Limb (tissue), 2 donors: Measurements from ENCODE around the gene SLC35B1.
A peak's percentile ranks its signal among the peaks of the same experiment; 100 is the strongest.
"Not testable (repeated sequence)": the region's sequence is repeated elsewhere in the genome, so short reads cannot be mapped to it uniquely, and the experiment has no call there.

Experiments
- DNase-seq, 2 donors: peaks; one replicate each; pipeline ENCODE4 v3.0.0-alpha.2; 2016; ENCODE audit errors: extremely low spot score in 2 of 2

Gene SLC35B1

DNA sequence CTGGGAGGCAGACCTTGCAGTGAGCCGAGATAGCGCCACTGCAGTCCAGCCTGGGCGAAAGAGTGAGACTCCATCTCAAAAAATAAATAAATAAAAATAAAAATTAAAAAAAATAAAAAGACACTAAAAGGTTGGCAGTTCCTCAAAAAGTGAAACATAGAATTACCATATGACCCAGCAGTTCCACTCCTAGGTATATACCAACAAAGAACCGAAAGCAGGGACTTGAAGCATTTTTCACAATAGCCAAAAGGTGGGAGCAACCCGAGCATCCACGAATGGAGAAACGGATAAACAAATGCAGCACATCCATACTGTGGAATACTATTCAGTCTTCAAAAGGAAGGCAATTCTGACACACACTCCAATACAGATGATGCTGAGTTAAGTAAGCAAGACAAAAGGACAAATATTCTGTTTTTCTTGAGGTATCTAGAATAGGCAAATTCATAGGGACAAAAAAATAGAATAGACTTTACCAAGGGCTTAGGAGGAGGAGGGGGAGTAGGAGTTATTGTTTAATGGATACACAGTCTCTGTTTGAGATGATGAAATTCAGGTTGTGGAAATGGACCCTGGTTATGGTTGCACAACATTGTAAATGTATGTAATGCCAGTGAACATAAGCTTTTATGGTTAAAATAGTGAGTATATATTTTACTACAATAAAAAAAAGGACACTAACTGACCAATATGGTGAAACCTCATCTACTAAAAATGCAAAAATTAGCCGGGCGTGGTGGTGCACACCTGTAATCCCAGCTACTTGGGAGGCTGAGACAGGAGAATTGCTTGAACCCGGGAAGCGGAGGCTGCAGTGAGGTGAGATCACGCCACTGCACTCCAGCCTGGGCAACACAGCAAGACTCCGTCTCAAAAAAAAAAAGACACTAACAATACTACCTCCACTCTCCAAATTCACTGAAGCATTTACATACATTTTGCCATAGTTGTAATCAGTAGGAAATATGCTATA, 27.0 kb upstream of the SLC35B1 start:
- no peak for DNase-seq

DNA sequence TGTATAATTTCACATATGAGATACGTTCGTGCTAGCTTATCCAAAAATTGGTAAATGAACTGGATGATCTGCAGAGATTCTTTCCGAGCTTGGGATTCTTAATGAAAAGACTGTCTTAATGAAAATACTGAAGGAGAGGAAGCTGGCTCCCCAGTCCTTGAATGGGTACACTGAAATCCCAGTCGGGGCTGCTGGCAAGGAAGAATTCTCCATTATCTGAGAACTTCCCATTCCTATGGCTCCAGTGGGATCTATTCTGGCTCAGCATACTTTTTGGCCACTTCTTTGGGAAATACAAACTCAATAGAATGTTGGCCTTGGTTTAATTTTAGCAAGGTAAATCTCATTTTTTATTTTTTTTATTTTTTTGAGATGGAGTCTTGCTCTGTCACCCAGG, 23.7 kb upstream of the SLC35B1 start:
- no peak for DNase-seq

GRCh38 chr17:49730785-49731434, 23.1 kb upstream of the SLC35B1 start:
- DNase-seq: no peak

DNA sequence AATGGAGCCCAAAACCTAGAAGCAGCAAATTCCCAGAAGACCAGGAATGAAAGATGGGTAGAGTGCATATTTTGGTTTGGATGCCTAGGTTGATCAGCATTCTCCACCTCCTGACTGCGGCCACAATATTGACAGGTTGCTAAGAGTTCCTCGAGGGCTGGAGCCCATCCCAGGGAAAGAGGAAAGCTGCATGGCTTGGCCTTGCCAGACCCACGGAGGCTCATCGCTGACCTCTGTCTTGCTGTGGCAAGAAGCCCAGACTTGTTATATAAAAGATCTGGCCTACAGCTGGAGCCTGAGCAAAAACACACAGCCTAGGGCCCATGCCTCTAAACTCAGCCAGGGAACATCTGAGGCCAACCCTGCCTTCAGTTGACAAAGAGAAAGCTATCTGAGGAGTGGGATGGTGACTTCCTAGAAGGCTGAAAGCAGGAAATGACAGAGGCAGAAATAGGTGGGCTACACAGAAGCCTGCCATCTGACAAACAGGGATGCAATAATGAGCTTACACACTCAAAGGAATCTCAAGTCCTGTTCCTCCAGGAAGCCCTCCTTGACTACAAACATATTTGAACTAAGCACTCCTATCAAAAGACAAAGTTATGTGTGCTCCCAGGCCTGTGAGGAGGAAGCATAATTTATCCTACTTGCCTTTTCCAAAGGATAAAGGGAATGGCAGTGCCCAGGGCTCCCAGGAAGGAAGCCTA, 22.5 kb upstream of the SLC35B1 start:
- peak in 1 of 2 donors; percentile 61 for DNase-seq

GRCh38 chr17:49729069-49729468, 21.3 kb upstream of the SLC35B1 start:
- no peak for DNase-seq

DNA sequence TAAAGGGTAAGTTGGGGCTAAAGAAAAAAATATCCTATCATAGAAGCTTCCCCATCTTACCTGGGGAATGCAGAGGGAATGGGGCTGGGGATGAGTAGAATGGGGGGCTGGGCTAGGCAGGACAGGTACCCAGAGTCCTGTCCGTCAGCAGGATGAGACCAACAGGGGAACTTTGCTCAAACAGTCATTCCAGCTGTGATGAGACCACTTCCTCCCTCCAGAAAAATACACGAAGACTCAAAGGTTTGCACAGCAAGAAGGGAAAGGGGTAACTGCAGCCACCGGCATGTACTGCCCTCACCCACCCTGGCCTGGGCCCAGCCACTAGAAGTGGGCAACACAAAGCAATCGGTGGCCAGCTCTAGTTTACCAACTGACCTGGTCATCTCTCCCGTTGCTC, 20.7 kb upstream of the SLC35B1 start:
- DNase-seq: no peak

- DNase-seq: no peak
Measured at GRCh38 chr17:49727380-49727779, 19.6 kb upstream of the SLC35B1 start.

GRCh38 chr17:49725452-49726130, 17.8 kb upstream of the SLC35B1 start:
- no peak for DNase-seq

DNA sequence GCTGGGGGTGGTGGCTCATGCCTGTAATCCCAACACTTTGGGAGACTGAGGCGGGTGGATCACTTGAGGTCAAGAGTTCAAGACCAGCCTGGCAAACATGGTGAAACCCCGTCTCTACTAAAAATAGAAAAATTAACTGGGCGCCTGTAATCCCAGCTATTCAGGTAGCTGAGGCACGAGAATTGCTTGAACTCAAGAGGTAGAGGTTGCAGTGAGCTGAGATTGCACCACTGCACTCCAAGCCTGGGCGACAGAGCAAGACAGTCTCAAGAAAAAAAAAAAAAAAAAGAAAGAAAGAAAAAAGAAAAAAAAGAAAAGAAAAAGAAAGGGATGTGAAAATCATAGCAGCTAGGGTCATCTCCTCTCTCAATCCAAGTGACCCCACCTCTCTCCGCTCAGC, 16.8 kb upstream of the SLC35B1 start:
- DNase-seq: not testable (repeated sequence)

GRCh38 chr17:49723423-49723822, 15.7 kb upstream of the SLC35B1 start:
- peak in 1 of 2 donors; percentile 60 for DNase-seq

DNA sequence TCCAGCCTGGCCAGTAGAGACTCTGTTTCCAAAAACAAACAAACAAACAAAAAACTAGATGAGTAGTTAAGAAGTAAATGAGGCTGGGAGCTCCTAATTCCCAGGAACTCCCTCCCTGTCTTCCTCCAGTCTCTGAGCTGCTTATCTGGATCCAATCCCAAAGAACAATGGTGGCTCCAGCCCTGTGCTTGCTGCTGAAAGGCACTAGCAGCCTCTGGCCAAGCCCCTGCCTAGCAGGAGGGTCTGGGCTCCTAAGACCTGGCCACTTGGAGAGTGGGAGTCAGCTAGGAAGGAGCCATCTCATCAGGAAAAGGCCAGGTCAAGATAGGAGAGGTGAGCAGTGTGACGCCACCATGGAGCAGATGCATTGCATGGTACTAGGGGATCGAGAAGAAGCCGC, 14.3 kb upstream of the SLC35B1 start:
- no peak for DNase-seq

DNA sequence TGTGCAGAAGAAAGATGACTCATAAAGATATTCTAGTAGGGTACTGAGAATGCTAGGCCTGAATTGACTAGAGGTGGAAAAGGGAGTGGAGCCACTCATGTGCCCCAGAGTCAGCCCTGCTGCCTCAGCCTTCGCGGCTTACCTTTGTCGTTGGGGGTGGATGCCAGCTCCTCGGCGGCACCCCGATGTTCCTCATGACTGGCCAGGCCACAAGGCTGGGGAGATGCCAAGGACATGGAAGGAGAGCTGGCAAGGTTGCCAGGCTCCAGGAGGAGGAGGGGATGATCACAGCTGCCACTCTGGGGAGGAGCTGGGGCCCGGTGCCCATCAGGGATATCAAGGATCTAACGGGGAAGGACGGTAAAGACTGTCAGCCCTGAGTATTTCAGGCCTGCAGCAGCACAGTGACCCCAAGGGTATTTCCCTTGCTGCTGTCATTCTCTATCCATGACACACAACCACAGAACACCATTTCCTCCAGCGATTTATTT, 9.7 kb upstream of the SLC35B1 start:
- no peak for DNase-seq

GRCh38 chr17:49716668-49717364, 9.1 kb upstream of the SLC35B1 start:
- DNase-seq: no peak

GRCh38 chr17:49715717-49716279, 8.0 kb upstream of the SLC35B1 start:
- DNase-seq: no peak

GRCh38 chr17:49715216-49715615, 7.5 kb upstream of the SLC35B1 start:
- no peak for DNase-seq

DNA sequence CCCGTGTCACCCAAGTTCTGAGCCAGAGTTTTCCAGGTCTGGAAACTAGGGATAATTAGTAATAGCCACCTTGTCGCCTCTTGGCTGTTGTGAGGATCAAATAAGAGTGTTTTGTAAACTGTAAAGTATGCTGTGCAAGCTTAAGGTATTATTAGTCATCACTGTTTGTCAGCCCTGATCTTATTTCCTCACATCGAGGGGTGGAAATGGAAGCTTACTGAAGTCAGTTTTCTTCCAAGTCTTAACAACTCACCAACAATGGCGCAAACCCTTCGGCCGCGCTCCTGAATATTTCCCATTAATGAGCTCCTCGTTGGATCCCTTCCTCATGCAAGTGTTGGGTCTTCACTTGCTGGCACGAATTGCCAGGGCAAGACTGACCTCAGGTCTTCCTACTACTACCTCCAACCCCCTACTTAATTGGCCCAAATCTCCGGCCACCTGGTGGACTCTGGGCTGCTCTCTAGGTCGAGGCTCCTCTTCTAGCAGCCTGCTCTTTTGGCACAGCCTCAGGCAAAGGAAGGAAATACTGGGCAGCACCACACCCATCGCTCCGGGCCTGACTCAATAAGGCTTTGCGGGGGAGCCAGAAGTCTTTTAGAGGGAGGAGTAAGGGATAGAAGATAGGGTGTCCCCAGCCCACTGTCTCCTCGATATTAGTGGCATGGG, 885 bp upstream of the SLC35B1 start:
- DNase-seq: no peak

- DNase-seq: no peak
Measured at GRCh38 chr17:49707246-49707607, 537 bp downstream of the SLC35B1 start.

- DNase-seq: no peak
Measured at GRCh38 chr17:49705254-49705653, 2.5 kb downstream of the SLC35B1 start.

DNA sequence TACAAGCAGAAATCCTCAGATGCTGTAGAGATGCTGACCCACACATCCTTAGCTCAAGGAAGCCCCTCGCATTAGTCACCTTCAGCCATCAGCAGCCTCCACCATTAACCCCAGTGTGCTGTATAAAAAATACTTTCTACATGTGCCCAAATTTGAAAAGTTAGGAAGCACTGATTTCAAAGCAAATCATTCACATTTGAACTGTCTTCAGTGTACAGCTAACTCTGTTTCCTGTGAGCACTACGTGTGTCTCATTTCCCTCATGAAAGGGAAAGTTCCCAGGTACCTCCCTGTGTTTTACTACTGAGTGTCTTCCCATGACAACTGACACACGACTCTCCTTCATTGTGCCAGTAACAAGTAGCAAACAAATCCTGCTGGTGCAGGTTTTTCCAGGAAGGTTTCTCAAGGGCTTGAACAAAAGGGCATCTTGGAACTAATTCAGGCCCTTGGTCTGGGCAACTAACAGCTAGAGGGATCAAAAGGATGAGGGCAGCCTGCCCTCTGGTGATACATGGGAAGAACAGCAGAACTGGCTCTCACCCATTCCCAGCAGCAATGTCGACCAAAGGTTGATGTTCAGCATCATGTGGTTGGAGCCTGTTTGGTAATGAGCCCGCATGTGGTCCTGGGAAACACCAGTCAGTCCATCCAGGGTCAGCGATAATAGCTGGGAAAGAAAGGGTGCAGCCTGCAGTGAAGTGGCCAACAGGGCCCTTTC, 4.0 kb downstream of the SLC35B1 start:
- DNase-seq: no peak
